Measurements from ENCODE around the gene TMEM179. TPM values are rescaled to one million over a fixed set of nuclear protein-coding genes. Genes with fewer than 3 reads are reported as not detected.

The TMEM179 gene
- total RNA-seq, 1 experiment from 2014 or later: not detected

DNA sequence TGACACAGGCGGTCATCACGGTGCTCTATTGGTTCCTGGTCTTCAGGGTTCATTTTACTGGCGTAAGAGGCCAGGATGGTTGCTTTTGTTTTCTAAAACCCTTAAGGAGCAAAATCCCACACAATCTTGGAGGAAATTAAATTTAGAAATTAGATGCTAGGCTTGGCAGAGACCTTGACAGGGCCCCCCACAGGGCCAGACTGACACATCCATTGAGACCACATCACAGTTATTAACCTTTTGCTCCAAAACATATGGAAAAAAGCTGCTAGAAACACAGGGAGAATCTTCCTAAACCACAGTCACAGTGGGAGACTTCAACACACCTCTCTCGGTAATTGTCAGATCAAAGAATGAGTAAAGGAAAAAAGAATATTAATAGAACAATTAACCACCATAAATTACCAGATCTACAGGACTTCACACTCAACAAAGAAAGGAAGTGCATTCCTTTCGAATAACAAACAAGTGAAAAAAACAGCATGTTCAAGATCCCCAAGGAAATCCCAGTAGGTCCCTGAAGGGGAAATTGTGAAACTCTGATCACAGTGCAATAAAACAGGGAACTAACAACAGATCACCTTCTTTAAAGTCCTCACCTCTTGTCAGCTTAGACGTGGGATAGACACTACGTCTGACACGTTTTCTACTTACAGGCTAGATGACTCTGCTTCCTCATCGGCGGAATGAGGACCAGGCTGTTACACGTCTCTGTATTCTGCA is 40.2 kb upstream of the TMEM179 start:
- no peak for DNase-seq
- peaks cover 26% of the 10 kb centered on the region for H3K27me3 Mint-ChIP-seq (ENCODE audit: unreplicated experiment)
- H3K4me1 Mint-ChIP-seq (ENCODE audit: low read depth, unreplicated experiment): peaks cover 3% of the 10 kb centered on the region
- no TSS peak for BruUV-seq (replicated peaks)
- H3K4me3 Mint-ChIP-seq (ENCODE audit: low read depth, unreplicated experiment): no peak overlapping the region
- TF ChIP-seq, protein P1, sequence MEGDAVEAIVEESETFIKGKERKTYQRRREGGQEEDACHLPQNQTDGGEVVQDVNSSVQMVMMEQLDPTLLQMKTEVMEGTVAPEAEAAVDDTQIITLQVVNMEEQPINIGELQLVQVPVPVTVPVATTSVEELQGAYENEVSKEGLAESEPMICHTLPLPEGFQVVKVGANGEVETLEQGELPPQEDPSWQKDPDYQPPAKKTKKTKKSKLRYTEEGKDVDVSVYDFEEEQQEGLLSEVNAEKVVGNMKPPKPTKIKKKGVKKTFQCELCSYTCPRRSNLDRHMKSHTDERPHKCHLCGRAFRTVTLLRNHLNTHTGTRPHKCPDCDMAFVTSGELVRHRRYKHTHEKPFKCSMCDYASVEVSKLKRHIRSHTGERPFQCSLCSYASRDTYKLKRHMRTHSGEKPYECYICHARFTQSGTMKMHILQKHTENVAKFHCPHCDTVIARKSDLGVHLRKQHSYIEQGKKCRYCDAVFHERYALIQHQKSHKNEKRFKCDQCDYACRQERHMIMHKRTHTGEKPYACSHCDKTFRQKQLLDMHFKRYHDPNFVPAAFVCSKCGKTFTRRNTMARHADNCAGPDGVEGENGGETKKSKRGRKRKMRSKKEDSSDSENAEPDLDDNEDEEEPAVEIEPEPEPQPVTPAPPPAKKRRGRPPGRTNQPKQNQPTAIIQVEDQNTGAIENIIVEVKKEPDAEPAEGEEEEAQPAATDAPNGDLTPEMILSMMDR (IDR thresholded peaks at IDR 0.05; ENCODE audit: unreplicated experiment): no peak
- CTCF ChIA-PET: no interaction called here
- H3K27ac Mint-ChIP-seq (ENCODE audit: unreplicated experiment): no peak overlapping the region
- H3K9me3 Mint-ChIP-seq (ENCODE audit: low read depth, unreplicated experiment): no peaks in the 10 kb centered on the region
- H3K36me3 Mint-ChIP-seq (ENCODE audit: insufficient read depth, unreplicated experiment): peaks cover 3% of the 10 kb centered on the region
- intact Hi-C loops (cut with micrococcal nuclease; ENCODE audit: unreplicated experiment): loop anchor here (5.0 kb wide), 1 partner anchor 37 kb away; no protein-coding TSS in a partner anchor

DNA sequence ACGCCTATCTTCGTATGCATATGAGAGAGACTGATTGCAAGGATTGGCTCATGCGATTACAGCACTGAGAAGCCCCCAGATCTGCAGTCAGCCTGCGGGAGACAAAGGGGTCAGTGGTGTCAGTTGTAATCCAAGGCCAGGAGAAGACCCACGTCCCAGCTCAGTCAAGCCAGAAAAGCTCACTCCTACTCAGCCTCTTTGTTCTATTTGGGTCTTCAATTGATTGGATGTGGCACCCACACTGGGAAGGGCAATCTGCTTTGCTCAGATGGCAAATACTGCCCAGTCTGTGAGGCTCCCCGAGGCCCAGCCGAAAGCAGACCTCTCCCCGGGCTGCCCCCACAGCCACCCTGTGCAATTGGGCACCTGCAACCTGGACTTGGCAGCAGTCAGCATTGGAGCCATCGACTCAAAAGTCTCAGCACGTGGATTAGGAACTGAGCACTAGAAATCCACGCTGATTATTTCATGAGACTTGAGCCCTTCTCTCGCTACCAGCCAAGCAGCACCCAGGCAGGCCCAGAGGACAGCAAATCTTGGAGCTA is 39.6 kb upstream of the TMEM179 start:
- intact Hi-C loops (cut with micrococcal nuclease; ENCODE audit: unreplicated experiment): no loop called here
- H3K27ac Mint-ChIP-seq (ENCODE audit: unreplicated experiment): no peak overlapping the region
- peaks cover 4% of the 10 kb centered on the region for H3K36me3 Mint-ChIP-seq (ENCODE audit: insufficient read depth, unreplicated experiment)
- CTCF ChIA-PET: interaction anchor here (0.8 kb wide), 1 partner anchor 284 kb away, joined by 5 read pairs; no protein-coding TSS in a partner anchor
- H3K9me3 Mint-ChIP-seq (ENCODE audit: low read depth, unreplicated experiment): no peaks in the 10 kb centered on the region
- no TSS peak for BruUV-seq (replicated peaks)
- DNase-seq: no peak
- H3K4me3 Mint-ChIP-seq (ENCODE audit: low read depth, unreplicated experiment): no peak overlapping the region
- TF ChIP-seq, protein P1 (IDR thresholded peaks at IDR 0.05; ENCODE audit: unreplicated experiment): no peak
- peaks cover 33% of the 10 kb centered on the region for H3K27me3 Mint-ChIP-seq (ENCODE audit: unreplicated experiment)
- H3K4me1 Mint-ChIP-seq (ENCODE audit: low read depth, unreplicated experiment): peaks cover 7% of the 10 kb centered on the region

DNA sequence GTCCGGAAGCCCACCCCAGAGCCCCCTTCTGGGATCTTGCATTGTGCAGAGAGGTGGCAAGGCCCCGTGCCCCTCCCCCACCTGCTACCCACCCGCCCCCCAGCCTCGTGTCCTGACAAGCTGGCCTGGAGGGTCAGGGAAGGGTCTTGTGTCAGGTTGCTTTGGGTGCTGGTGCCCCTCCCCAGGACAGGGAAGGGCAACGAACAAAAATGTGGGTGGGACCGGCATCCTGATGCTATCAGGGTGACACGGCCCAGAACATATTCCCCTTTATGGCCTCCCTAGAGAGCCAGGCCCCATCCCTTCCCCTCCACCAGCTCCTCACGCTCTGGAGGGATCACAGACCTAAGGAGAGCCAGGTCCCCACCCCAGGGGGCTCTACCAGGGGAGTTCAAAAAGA is 38.7 kb upstream of the TMEM179 start:
- no peak overlapping the region for H3K27ac Mint-ChIP-seq (ENCODE audit: unreplicated experiment)
- intact Hi-C loops (cut with micrococcal nuclease; ENCODE audit: unreplicated experiment): no loop called here
- no peaks in the 10 kb centered on the region for H3K9me3 Mint-ChIP-seq (ENCODE audit: low read depth, unreplicated experiment)
- H3K27me3 Mint-ChIP-seq (ENCODE audit: unreplicated experiment): peaks cover 41% of the 10 kb centered on the region
- BruUV-seq (replicated peaks): no TSS peak
- CTCF ChIA-PET: interaction anchor here (0.8 kb wide), 1 partner anchor 285 kb away, joined by 5 read pairs; no protein-coding TSS in a partner anchor
- no peak for DNase-seq
- H3K4me3 Mint-ChIP-seq (ENCODE audit: low read depth, unreplicated experiment): no peak overlapping the region
- TF ChIP-seq, protein P1 (IDR thresholded peaks at IDR 0.05; ENCODE audit: unreplicated experiment): no peak
- H3K36me3 Mint-ChIP-seq (ENCODE audit: insufficient read depth, unreplicated experiment): peaks cover 4% of the 10 kb centered on the region
- peaks cover 12% of the 10 kb centered on the region for H3K4me1 Mint-ChIP-seq (ENCODE audit: low read depth, unreplicated experiment)

DNA sequence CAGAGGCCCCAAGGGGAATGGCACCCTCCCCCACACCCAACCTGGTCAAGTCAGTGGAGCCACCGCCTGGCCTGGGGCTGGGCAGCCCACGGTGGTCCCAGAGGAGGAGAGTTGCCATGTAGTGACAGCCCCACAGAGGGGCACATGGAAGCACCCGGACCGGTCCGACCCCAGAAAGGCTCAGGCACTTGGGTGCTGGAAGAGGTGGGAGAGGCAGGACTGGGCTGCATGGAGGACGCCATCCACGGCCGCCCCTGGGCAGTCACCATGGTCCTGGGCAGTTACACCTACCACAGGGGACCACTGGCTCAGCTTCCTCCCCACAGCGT is 37.9 kb upstream of the TMEM179 start:
- Mint-ChIP-seq H3K4me3 (ENCODE audit: low read depth, unreplicated experiment) (no peak overlapping the region), H3K27me3 (ENCODE audit: unreplicated experiment) (peaks cover 49% of the 10 kb centered on the region), H3K36me3 (ENCODE audit: insufficient read depth, unreplicated experiment) (peaks cover 4% of the 10 kb centered on the region), H3K27ac (ENCODE audit: unreplicated experiment) (no peak overlapping the region), H3K4me1 (ENCODE audit: low read depth, unreplicated experiment) (peaks cover 20% of the 10 kb centered on the region), H3K9me3 (ENCODE audit: low read depth, unreplicated experiment) (no peaks in the 10 kb centered on the region)
- CTCF ChIA-PET: no interaction called here
- no TSS peak for BruUV-seq (replicated peaks)
- no peak for DNase-seq
- TF ChIP-seq, protein P1 (IDR thresholded peaks at IDR 0.05; ENCODE audit: unreplicated experiment): no peak
- intact Hi-C loops (cut with micrococcal nuclease; ENCODE audit: unreplicated experiment): no loop called here

All from Calu3 (cell line).